Karpas-422 (cell line): ENCODE measurements around the gene CDH24. TPM values are rescaled to one million over a fixed set of nuclear protein-coding genes. Genes with fewer than 3 reads are reported as not detected.

Experiments used
- DNase-seq: peaks from one replicate; pipeline ENCODE4 v3.0.0-alpha.2; 2015
- H2AFZ ChIP-seq: fragments of 200-600 bp; sonication (generic); 2 replicates; pipeline ENCODE4 v1.6.1; 2014; ENCODE audit warnings: antibody characterized with exemption, low read length, mixed read lengths
- H3K27ac ChIP-seq: fragments of 200-600 bp; sonication (generic); 2 replicates; pipeline ENCODE4 v1.5.1; 2014; ENCODE audit warnings: mild to moderate bottlenecking, low read length, moderate library complexity
- H3K27me3 ChIP-seq: fragments of 200-600 bp; sonication (generic); 2 replicates; pipeline ENCODE4 v1.6.1; 2014; ENCODE audit warnings: low read length, mixed read lengths
- H3K36me3 ChIP-seq: fragments of 200-600 bp; sonication (generic); 2 replicates; pipeline ENCODE4 v1.6.1; 2014; ENCODE audit warnings: low read length, mixed read lengths; ENCODE audit not compliant: insufficient read depth
- H3K4me1 ChIP-seq: fragments of 200-600 bp; sonication (generic); 2 replicates; pipeline ENCODE4 v1.6.1; 2014; ENCODE audit warnings: mild to moderate bottlenecking, low read length, mixed read lengths
- H3K4me2 ChIP-seq: fragments of 200-600 bp; sonication (generic); 2 replicates; pipeline ENCODE4 v1.6.1; 2014; ENCODE audit warnings: low read length, low read depth, mild to moderate bottlenecking; ENCODE audit not compliant: poor library complexity, severe bottlenecking
- H3K4me3 ChIP-seq: fragments of 200-600 bp; sonication (generic); 2 replicates; pipeline ENCODE4 v1.5.1; 2014; ENCODE audit warnings: mild to moderate bottlenecking, antibody characterized with exemption, low read length, mixed read lengths
- H3K79me2 ChIP-seq: fragments of 200-600 bp; sonication (generic); 2 replicates; pipeline ENCODE4 v1.6.1; 2014; ENCODE audit warnings: mild to moderate bottlenecking, low read length, mixed read lengths
- H3K9ac ChIP-seq: fragments of 200-600 bp; sonication (generic); 2 replicates; pipeline ENCODE4 v1.6.0; 2014; ENCODE audit warnings: low read length
- H3K9me2 ChIP-seq: fragments of 200-600 bp; sonication (generic), shearing (Covaris generic); replicated peaks from 2 replicates; pipeline ENCODE4 v1.6.0; 2014; ENCODE audit warnings: mild to moderate bottlenecking, low read length, moderate library complexity; ENCODE audit not compliant: insufficient read depth
- H3K9me3 ChIP-seq: fragments of 300-700, 200-600 bp; sonication (generic); 2 replicates; pipeline ENCODE4 v1.6.1; 2014; ENCODE audit warnings: low read length, mixed read lengths
- H4K20me1 ChIP-seq: fragments of 200-600 bp; sonication (generic); 2 replicates; pipeline ENCODE4 v1.6.1; 2014; ENCODE audit warnings: mild to moderate bottlenecking, antibody characterized with exemption, low read length, low read depth; ENCODE audit not compliant: insufficient read depth
- total RNA-seq: library from RNA; depleted of rRNA; stranded (reverse); fragments of >200 nt; shearing (Covaris generic); gene quantifications from 2 replicates; pipeline ENCODE4 v1.2.3, GENCODE V29; 2014; ENCODE audit warnings: low replicate concordance; rRNA removed

CDH24 gene
- total RNA-seq, 1 experiment from 2014 or later = 0.34 TPM

DNA sequence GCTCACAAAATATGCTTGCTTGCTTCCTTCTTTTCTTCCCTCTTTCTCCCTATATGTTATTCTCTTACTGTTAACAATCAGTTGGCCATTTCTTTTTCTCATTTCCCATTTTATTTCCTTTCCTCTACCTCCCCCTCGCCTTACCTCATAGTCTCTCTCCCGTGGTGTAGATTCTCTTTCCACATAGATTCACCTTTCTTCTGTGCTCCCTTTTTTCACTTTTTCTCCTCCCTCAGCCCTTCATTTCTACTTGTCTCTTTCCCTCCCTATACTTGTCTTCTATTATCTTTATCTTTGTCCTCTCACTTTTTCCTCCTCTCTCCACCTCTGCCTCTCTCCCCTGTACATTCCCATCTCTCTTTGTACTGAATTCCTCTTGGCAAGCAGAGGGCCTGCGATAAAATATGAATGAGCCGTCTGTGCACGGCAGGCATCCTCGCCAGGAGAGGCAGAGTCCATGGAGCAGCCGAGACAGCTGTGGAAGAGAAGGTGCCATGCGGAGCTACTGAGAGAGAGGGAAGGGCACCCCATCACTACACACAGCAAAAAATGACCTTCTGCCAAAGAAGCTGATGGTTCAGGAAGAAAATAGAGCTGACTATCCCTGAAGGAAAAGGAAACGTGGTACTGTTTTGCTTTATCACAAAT is 59.5 kb downstream of the CDH24 start:
- no peaks in the 10 kb centered on the region for H3K79me2 ChIP-seq
- no peak overlapping the region for H2AFZ ChIP-seq
- no peak for DNase-seq
- no peak overlapping the region for H3K4me2 ChIP-seq
- H4K20me1 ChIP-seq = no peaks in the 10 kb centered on the region
- H3K9ac ChIP-seq = no peak overlapping the region
- no peaks in the 10 kb centered on the region for H3K9me3 ChIP-seq
- no peaks in the 10 kb centered on the region for H3K9me2 ChIP-seq
- H3K4me3 ChIP-seq = no peak overlapping the region
- no peaks in the 10 kb centered on the region for H3K36me3 ChIP-seq
- H3K27ac ChIP-seq = no peak overlapping the region
- peaks cover 4% of the 10 kb centered on the region for H3K4me1 ChIP-seq
- H3K27me3 ChIP-seq = no peaks in the 10 kb centered on the region

Other genes starting within 250 kb of the CDH24 start
- 1.9 and 3.5 TPM in 2 replicates for gene SLC7A7, start 242.1 kb downstream of the CDH24 start, total RNA-seq
- 71.3 and 107 TPM in 2 replicates for gene MRPL52, start 227.6 kb downstream of the CDH24 start, total RNA-seq
- 0.72 and 1.9 TPM in 2 replicates for gene MMP14, start 220.9 kb downstream of the CDH24 start, total RNA-seq
- 34.3 and 43.1 TPM in 2 replicates for gene LRP10, start 185.8 kb downstream of the CDH24 start, total RNA-seq
- gene REM2, start 174.3 kb downstream of the CDH24 start, total RNA-seq = 0.51 TPM in 1 of 2 replicates, not detected in the other
- gene RBM23, start 138.4 kb downstream of the CDH24 start, total RNA-seq = 67.7 and 79.1 TPM in 2 replicates
- gene PRMT5, start 128.1 kb downstream of the CDH24 start, total RNA-seq = 116 and 152 TPM in 2 replicates
- 45.9 and 52.4 TPM in 2 replicates for gene HAUS4, start 100.4 kb downstream of the CDH24 start, total RNA-seq
- gene AJUBA, start 75.0 kb downstream of the CDH24 start, total RNA-seq = not detected in 2 replicates
- gene C14orf93, start 47.4 kb downstream of the CDH24 start, total RNA-seq = 21.6 and 43.2 TPM in 2 replicates
- gene PSMB5, start 22.6 kb downstream of the CDH24 start, total RNA-seq = 65.4 and 67.1 TPM in 2 replicates
- gene PSMB11, start 15.3 kb downstream of the CDH24 start, total RNA-seq = not detected in 2 replicates
- 125 and 159 TPM in 2 replicates for gene ACIN1, start 37.6 kb upstream of the CDH24 start, total RNA-seq
- gene C14orf119, start 38.0 kb upstream of the CDH24 start, total RNA-seq = 52.6 and 69.3 TPM in 2 replicates
- gene CIROP, start 47.5 kb upstream of the CDH24 start, total RNA-seq = not detected in 2 replicates
- 0.11 TPM in 1 of 2 replicates, not detected in the other for gene CEBPE, start 61.7 kb upstream of the CDH24 start, total RNA-seq
- gene SLC7A8, start 126.1 kb upstream of the CDH24 start, total RNA-seq = 0.79 TPM in 1 of 2 replicates, not detected in the other
- not detected in 2 replicates for gene RNF212B, start 180.4 kb upstream of the CDH24 start, total RNA-seq
- gene HOMEZ, start 228.6 kb upstream of the CDH24 start, total RNA-seq = 9.3 and 12.7 TPM in 2 replicates
- gene PPP1R3E, start 245.3 kb upstream of the CDH24 start, total RNA-seq = 48.3 and 70.4 TPM in 2 replicates
- gene BCL2L2, start 249.3 kb upstream of the CDH24 start, total RNA-seq = 15.1 and 18.3 TPM in 2 replicates